Kidney (tissue), 14 donors: ENCODE results near the gene TRIM27. TPM values are rescaled to one million over a fixed set of nuclear protein-coding genes. Genes with fewer than 3 reads are reported as not detected.

ENCODE experiments used
- DNase-seq, 5 donors: peaks; one replicate each; pipeline ENCODE4 v3.0.0-alpha.2; 2013 to 2020
- FAIRE-seq: peaks from 2 replicates; lab custom pipeline; 2012; peaks lifted over from hg19 to GRCh38; lab: Jason Lieb, UNC
- H3K27ac ChIP-seq, 2 donors: one replicate each; pipeline ENCODE4 v1.7.0; 2013; ENCODE audit warnings: low read depth in 2 of 2, low read length in 2 of 2, inconsistent platforms in 1 of 2
- H3K27me3 ChIP-seq: one replicate; pipeline ENCODE4 v1.7.1; 2013; ENCODE audit warnings: low read length, inconsistent platforms; ENCODE audit not compliant: control insufficient read depth, insufficient read depth
- H3K36me3 ChIP-seq, 3 donors: one replicate each; pipeline versions ENCODE4 v1.7.0 to v1.7.1; 2013; ENCODE audit warnings: low read length in 3 of 3, control low read depth in 1 of 3, inconsistent platforms in 1 of 3; ENCODE audit not compliant: insufficient read depth in 3 of 3, control insufficient read depth in 2 of 3
- H3K4me1 ChIP-seq, 3 donors: one replicate each; pipeline versions ENCODE4 v1.7.0 to v1.7.1; 2013; ENCODE audit warnings: low read length in 3 of 3, inconsistent platforms in 1 of 3, low read depth in 1 of 3; ENCODE audit not compliant: control insufficient read depth in 2 of 3, insufficient read depth in 2 of 3
- H3K4me3 ChIP-seq, 3 donors: one replicate each; pipeline versions ENCODE4 v1.7.0 to v1.8.1; 2013; ENCODE audit warnings: low read length in 3 of 3, control low read depth in 1 of 3, inconsistent platforms in 1 of 3
- H3K9ac ChIP-seq, 3 donors: one replicate each; pipeline versions ENCODE4 v1.7.0 to v1.7.1; 2013; ENCODE audit warnings: low read length in 3 of 3, control low read depth in 1 of 3, inconsistent platforms in 1 of 3
- H3K9me3 ChIP-seq, 3 donors: one replicate each; pipeline versions ENCODE4 v1.7.0 to v1.7.1; 2013; ENCODE audit warnings: low read length in 3 of 3, control low read depth in 1 of 3, inconsistent platforms in 1 of 3; ENCODE audit not compliant: control insufficient read depth in 2 of 3, insufficient read depth in 1 of 3
- CTCF ChIP-seq: IDR thresholded peaks from 3 replicates; pipeline ENCODE4 v1.5.1; 2012; ENCODE audit warnings: mild to moderate bottlenecking, moderate library complexity, borderline replicate concordance; ENCODE audit not compliant: insufficient read depth; ENCODE audit errors: extremely low read depth
- intact Hi-C: fragments of 100-400 bp; cut with DNase I; formaldehyde crosslinking; loops from one replicate; pipeline ENCODE4 v1.11.1; 2022
- polyA plus RNA-seq: library from polyadenylated mRNA; stranded (reverse); fragments of 350-450 nt; fragmentation: Illumina TruSeq; extraction: RNeasy Lipid Tissue Mini Kit (QIAGEN cat#74804); gene quantifications from one replicate; pipeline ENCODE4 v1.2.3, GENCODE V29; 2014; ENCODE audit warnings: low read depth, low replicate concordance; ENCODE audit not compliant: insufficient read depth
- total RNA-seq: library from RNA; stranded (reverse); fragmentation: NEBNext Ultra II Directional; extraction: Animal tissue kit (Norgen Biotek cat#: 25700); gene quantifications from one replicate; pipeline ENCODE4 v1.2.1, GENCODE V29; 2021
- donor health status: control.
- donor health status: control.
- donor health status: control.
- donor health status: control.
- donor health status: control.
- donor health status: DM: yes; HTN: yes; CAD: no.
- donor health status: Normal renal cell carcinoma (clear cell type).

Gene TRIM27
- total and polyA plus RNA-seq, 2 donors from 2014 or later, result 33.9 to 47.7 TPM

GRCh38 chr6:28948782-28949486, 25.1 kb upstream of the TRIM27 start:
- no peak overlapping the region for H3K27ac ChIP-seq
- TF ChIP-seq CTCF, result no peak
- no peak for DNase-seq
- H3K9me3 ChIP-seq, result no peaks in the 10 kb centered on the region
- H3K9ac ChIP-seq, result no peak overlapping the region
- H3K36me3 ChIP-seq, result no peaks in the 10 kb centered on the region
- FAIRE-seq, result no peak
- intact Hi-C loops, result no loop called here
- H3K4me3 ChIP-seq, result no peak overlapping the region
- H3K4me1 ChIP-seq, result peaks cover 0 to under 1% (median 0%) of the 10 kb centered on the region in 3 donors
- no peaks in the 10 kb centered on the region for H3K27me3 ChIP-seq

GRCh38 chr6:28947831-28948270, 24.1 kb upstream of the TRIM27 start:
- intact Hi-C loops, result no loop called here
- no peak overlapping the region for H3K4me3 ChIP-seq
- H3K4me1 ChIP-seq, result peaks cover 0 to 7% (median 0%) of the 10 kb centered on the region in 3 donors
- H3K9ac ChIP-seq, result no peak overlapping the region
- H3K36me3 ChIP-seq, result no peaks in the 10 kb centered on the region
- DNase-seq, result no peak
- TF ChIP-seq CTCF, result no peak
- H3K9me3 ChIP-seq, result no peaks in the 10 kb centered on the region
- no peak for FAIRE-seq
- H3K27me3 ChIP-seq, result no peaks in the 10 kb centered on the region
- H3K27ac ChIP-seq, result no peak overlapping the region

GRCh38 chr6:28947067-28947765, 23.4 kb upstream of the TRIM27 start:
- DNase-seq (no peak), FAIRE-seq (no peak)
- Histone ChIP-seq H3K36me3 (no peaks in the 10 kb centered on the region), H3K27ac (no peak overlapping the region), H3K9me3 (no peaks in the 10 kb centered on the region), H3K9ac (no peak overlapping the region), H3K27me3 (no peaks in the 10 kb centered on the region), H3K4me1 (peaks cover 0 to 7% (median 2%) of the 10 kb centered on the region in 3 donors), H3K4me3 (no peak overlapping the region)
- TF ChIP-seq CTCF, result no peak
- intact Hi-C loops, result no loop called here
